Neuronal stem cell (in vitro differentiated cells): ENCODE measurements around the gene KRT3.
"Not testable (repeated sequence)": the region's sequence is repeated elsewhere in the genome, so short reads cannot be mapped to it uniquely, and the experiment has no call there.

Source experiments
- DNase-seq: peaks from one replicate; pipeline ENCODE4 v3.0.0-alpha.2; 2013; ENCODE audit warnings: low spot score
- H2AFZ ChIP-seq: one replicate; pipeline ENCODE4 v1.6.1; 2013; ENCODE audit warnings: mild to moderate bottlenecking, low read length, inconsistent platforms
- H2AK5ac ChIP-seq: 2 replicates; pipeline ENCODE4 v1.6.1; 2013; ENCODE audit warnings: low read depth, mild to moderate bottlenecking, inconsistent platforms, low read length, moderate library complexity, mixed read lengths
- H2BK120ac ChIP-seq: 2 replicates; pipeline ENCODE4 v1.6.1; 2013; ENCODE audit warnings: low read depth, mild to moderate bottlenecking, inconsistent platforms, low read length, moderate library complexity, mixed read lengths
- H2BK12ac ChIP-seq: one replicate; pipeline ENCODE4 v1.6.1; 2013; ENCODE audit warnings: low read length, inconsistent platforms
- H2BK15ac ChIP-seq: 2 replicates; pipeline ENCODE4 v1.6.1; 2013; ENCODE audit warnings: mild to moderate bottlenecking, low read length, inconsistent platforms, mixed read lengths
- H2BK5ac ChIP-seq: one replicate; pipeline ENCODE4 v1.6.1; 2013; ENCODE audit warnings: inconsistent platforms, mild to moderate bottlenecking, low read length, moderate library complexity
- H3K14ac ChIP-seq: one replicate; pipeline ENCODE4 v1.6.1; 2013; ENCODE audit warnings: low read length, inconsistent platforms
- H3K18ac ChIP-seq: 2 replicates; pipeline ENCODE4 v1.6.1; 2013; ENCODE audit warnings: low read length, inconsistent platforms
- H3K23ac ChIP-seq: 2 replicates; pipeline ENCODE4 v1.6.1; 2013; ENCODE audit warnings: low read depth, mild to moderate bottlenecking, mixed read lengths, low read length, inconsistent platforms; ENCODE audit not compliant: poor library complexity
- H3K27ac ChIP-seq: replicated peaks from 3 replicates; pipeline ENCODE4 v1.5.1; 2013; ENCODE audit warnings: low read length, inconsistent platforms
- H3K27me3 ChIP-seq, 3 experiments: 2 replicates each; pipeline ENCODE4 v1.6.1; 2013; ENCODE audit warnings: low read length in 3 of 3, mild to moderate bottlenecking in 2 of 3, inconsistent platforms in 1 of 3, low read depth in 1 of 3, mixed read lengths in 1 of 3, moderate library complexity in 1 of 3; ENCODE audit not compliant: control insufficient read depth in 3 of 3, insufficient read depth in 3 of 3
- H3K36me3 ChIP-seq, 2 donors: replicated peaks in 1 of 2; 2 replicates each; pipeline ENCODE4 v1.6.1; 2013; ENCODE audit warnings: low read length in 2 of 2; ENCODE audit not compliant: control insufficient read depth in 2 of 2, insufficient read depth in 2 of 2
- H3K4ac ChIP-seq: 2 replicates; pipeline ENCODE4 v1.6.1; 2013; ENCODE audit warnings: inconsistent platforms, mild to moderate bottlenecking, low read length, moderate library complexity
- H3K4me1 ChIP-seq, 2 donors: 1 replicate in 1 of 2; 2 replicates in 1 of 2; pipeline ENCODE4 v1.6.1; 2013; ENCODE audit warnings: low read length in 2 of 2, low read depth in 1 of 2; ENCODE audit not compliant: control insufficient read depth in 2 of 2, insufficient read depth in 1 of 2
- H3K4me2 ChIP-seq: one replicate; pipeline ENCODE4 v1.6.1; 2013; ENCODE audit warnings: mild to moderate bottlenecking, low read length, inconsistent platforms; ENCODE audit not compliant: insufficient read depth, poor library complexity, severe bottlenecking
- H3K4me3 ChIP-seq, 2 donors: 2 replicates each; pipeline ENCODE4 v1.5.1; 2013; ENCODE audit warnings: low read length in 2 of 2, mild to moderate bottlenecking in 2 of 2, inconsistent platforms in 1 of 2, moderate library complexity in 1 of 2
- H3K79me1 ChIP-seq: one replicate; pipeline ENCODE4 v1.6.1; 2013; ENCODE audit warnings: low read depth, mild to moderate bottlenecking, inconsistent platforms, low read length, moderate library complexity
- H3K9ac ChIP-seq: one replicate; pipeline ENCODE4 v1.6.1; 2013; ENCODE audit warnings: mild to moderate bottlenecking, low read depth, low read length, inconsistent platforms; ENCODE audit not compliant: poor library complexity
- H3K9me3 ChIP-seq, 2 donors: replicated peaks in 1 of 2; 2 replicates each; pipeline versions ENCODE3 to v1.6.1; 2013; ENCODE audit warnings: low read length in 2 of 2, mild to moderate bottlenecking in 2 of 2, inconsistent platforms in 1 of 2, low read depth in 1 of 2, mixed read lengths in 1 of 2, moderate library complexity in 1 of 2; ENCODE audit not compliant: control insufficient read depth in 2 of 2, insufficient read depth in 1 of 2
- H4K8ac ChIP-seq: one replicate; pipeline ENCODE4 v1.6.1; 2013; ENCODE audit warnings: low read depth, mild to moderate bottlenecking, inconsistent platforms, low read length, moderate library complexity
- H4K91ac ChIP-seq: one replicate; pipeline ENCODE4 v1.6.1; 2013; ENCODE audit warnings: low read length, low read depth, mild to moderate bottlenecking, inconsistent platforms; ENCODE audit not compliant: poor library complexity
- WGBS, 2 donors: extraction: QIAGEN DNeasy Blood & Tissue Kit; methylation state at CpG; one replicate each; pipeline ENCODE4 v1.1.7; 2013; ENCODE audit warnings: missing lambda C conversion rate in 2 of 2, mixed read lengths in 1 of 2; ENCODE audit not compliant: insufficient read length in 2 of 2, insufficient replicate concordance in 1 of 2; ENCODE audit errors: extremely low coverage in 2 of 2; 5-methylcytosine and 5-hydroxymethylcytosine counted together

The KRT3 gene

DNA sequence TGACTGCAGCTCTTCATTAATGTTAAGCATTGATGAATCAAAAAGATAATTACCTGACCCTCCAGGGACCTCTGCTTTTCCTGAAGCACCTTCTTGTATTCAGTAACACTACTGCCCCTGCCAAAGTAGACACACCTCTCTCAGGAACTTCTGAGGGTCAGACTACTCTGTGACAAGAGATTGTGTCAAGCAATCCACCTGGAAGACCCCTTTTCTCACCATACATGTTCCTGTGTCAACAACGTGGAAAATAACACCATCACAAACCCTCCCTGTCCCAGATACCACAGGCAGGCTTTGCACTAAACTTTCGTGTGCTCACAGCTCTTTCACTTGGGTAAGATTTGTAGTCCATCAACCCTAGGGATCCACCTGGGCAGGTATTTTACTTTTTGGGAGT is 31.9 kb downstream of the KRT3 start:
- Histone ChIP-seq H2BK120ac (no peak overlapping the region), H3K36me3 (no peaks in the 10 kb centered on the region), H3K27ac (no peak overlapping the region), H3K4me3 (no peak overlapping the region), H3K79me1 (no peaks in the 10 kb centered on the region), H4K91ac (no peak overlapping the region), H2BK5ac (no peak overlapping the region), H2AK5ac (no peak overlapping the region), H2BK15ac (no peak overlapping the region), H3K14ac (no peak overlapping the region), H2AFZ (no peak overlapping the region), H3K4me1 (no peaks in the 10 kb centered on the region), H3K18ac (no peak overlapping the region), H3K4ac (no peak overlapping the region), H3K4me2 (no peak overlapping the region), H3K27me3 (no peaks in the 10 kb centered on the region), H4K8ac (no peak overlapping the region), H3K9me3 (peaks cover 0 to 7% of the 10 kb centered on the region in 2 donors), H3K23ac (no peak overlapping the region), H2BK12ac (no peak overlapping the region), H3K9ac (no peak overlapping the region)
- DNase-seq, result no peak
- WGBS, 2 donors, result no CpG with 5 or more reads among the region's 2 CpGs

- no peaks in the 10 kb centered on the region for H3K79me1 ChIP-seq
- no peaks in the 10 kb centered on the region for H3K27me3 ChIP-seq
Measured at GRCh38 chr12:52763036-52763659, 32.8 kb downstream of the KRT3 start.

GRCh38 chr12:52761802-52762201 is 34.1 kb downstream of the KRT3 start:
- Histone ChIP-seq H2BK120ac (no peak overlapping the region), H4K91ac (no peak overlapping the region), H3K18ac (no peak overlapping the region), H2BK15ac (no peak overlapping the region), H3K4me2 (no peak overlapping the region), H2AK5ac (no peak overlapping the region), H3K36me3 (no peaks in the 10 kb centered on the region), H3K27me3 (no peaks in the 10 kb centered on the region), H3K9ac (no peak overlapping the region), H3K27ac (no peak overlapping the region), H3K9me3 (peaks cover 0 to 7% of the 10 kb centered on the region in 2 donors), H2BK5ac (no peak overlapping the region), H3K4me3 (no peak overlapping the region), H3K14ac (no peak overlapping the region), H2AFZ (no peak overlapping the region), H3K79me1 (no peaks in the 10 kb centered on the region), H3K4me1 (no peaks in the 10 kb centered on the region), H4K8ac (no peak overlapping the region), H3K4ac (no peak overlapping the region), H3K23ac (no peak overlapping the region), H2BK12ac (no peak overlapping the region)
- no CpG with 5 or more reads among the region's 2 CpGs for WGBS, 2 donors
- no peak for DNase-seq

More at GRCh38 chr12:52763036-52763659, 32.8 kb downstream of the KRT3 start:
- Histone ChIP-seq H3K9ac (no peak overlapping the region), H3K9me3 (peaks cover 0 to 7% of the 10 kb centered on the region in 2 donors), H3K23ac (no peak overlapping the region), H3K4me1 (no peaks in the 10 kb centered on the region), H4K8ac (no peak overlapping the region), H4K91ac (no peak overlapping the region), H3K4ac (no peak overlapping the region), H3K14ac (no peak overlapping the region), H3K18ac (no peak overlapping the region), H3K36me3 (no peaks in the 10 kb centered on the region), H2BK5ac (no peak overlapping the region), H2BK12ac (no peak overlapping the region), H2AK5ac (no peak overlapping the region), H2BK120ac (no peak overlapping the region), H2AFZ (no peak overlapping the region), H3K4me2 (no peak overlapping the region), H3K4me3 (no peak overlapping the region), H3K27ac (no peak overlapping the region), H2BK15ac (no peak overlapping the region)
- WGBS, 2 donors, result no CpG with 5 or more reads among the region's 9 CpGs
- no peak for DNase-seq

- not testable (repeated sequence) for H3K9me3 ChIP-seq, H2AFZ ChIP-seq, H2BK12ac ChIP-seq, H3K36me3 ChIP-seq, H3K9ac ChIP-seq, H3K4me1 ChIP-seq, H2BK120ac ChIP-seq, H4K8ac ChIP-seq, H3K79me1 ChIP-seq, H3K14ac ChIP-seq, H3K27me3 ChIP-seq, H3K4me2 ChIP-seq, DNase-seq, H3K27ac ChIP-seq, H3K4ac ChIP-seq, H3K23ac ChIP-seq, H4K91ac ChIP-seq, H2BK5ac ChIP-seq, H2BK15ac ChIP-seq, H3K4me3 ChIP-seq, H2AK5ac ChIP-seq, H3K18ac ChIP-seq
- no CpG with 5 or more reads among the region's 8 CpGs for WGBS, 2 donors
Measured at GRCh38 chr12:52761218-52761617, 34.7 kb downstream of the KRT3 start.
